GM19463 (cell line): Measurements from ENCODE around the gene RAB38.
A peak's percentile ranks its signal among the peaks of the same experiment; 100 is the strongest.

Source experiments
- ATAC-seq: cut with Tn5 transposase; IDR thresholded peaks from one replicate; pipeline ENCODE4 v1.9.1; 2021; ENCODE audit warnings: mild to moderate bottlenecking, moderate library complexity; ENCODE audit not compliant: unreplicated experiment

RAB38 gene

DNA sequence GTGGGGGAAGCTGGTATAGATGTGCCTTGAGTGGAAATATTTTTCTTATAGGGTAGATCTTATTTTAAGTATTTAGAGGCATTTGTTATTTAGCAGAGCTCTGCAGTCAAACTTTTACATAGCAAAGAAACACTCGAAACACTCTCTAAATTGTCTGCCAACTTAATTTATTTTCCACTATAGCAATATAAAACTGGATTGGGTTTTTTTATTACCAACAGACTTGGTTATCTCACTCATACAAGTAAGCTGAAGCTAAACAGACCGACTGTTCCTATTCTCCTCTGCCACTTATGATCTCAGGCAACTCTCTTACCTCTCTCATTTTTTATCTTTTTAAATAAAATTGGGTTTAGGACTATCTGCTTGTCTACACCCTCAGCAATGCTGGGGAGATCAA is 4.6 kb downstream of the RAB38 start:
- no peak for ATAC-seq

DNA sequence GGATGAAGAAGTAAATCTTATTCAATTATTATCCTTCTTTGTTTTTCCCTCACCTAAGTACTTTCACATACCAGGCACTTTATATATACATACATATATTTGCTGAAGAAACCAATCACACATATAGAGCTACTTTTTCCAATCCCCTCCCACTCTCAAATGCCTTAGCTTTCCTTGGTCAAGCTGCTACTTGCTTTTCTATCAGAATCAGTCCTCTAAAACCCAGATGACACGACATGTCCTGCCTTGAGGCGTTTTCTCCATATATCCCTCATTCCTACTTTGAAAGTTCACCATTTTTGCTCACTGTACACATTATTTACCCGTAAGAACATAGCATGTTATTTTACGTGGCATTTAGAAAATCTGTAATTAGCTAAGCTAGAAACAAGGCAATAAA is 5.4 kb downstream of the RAB38 start:
- ATAC-seq: no peak

DNA sequence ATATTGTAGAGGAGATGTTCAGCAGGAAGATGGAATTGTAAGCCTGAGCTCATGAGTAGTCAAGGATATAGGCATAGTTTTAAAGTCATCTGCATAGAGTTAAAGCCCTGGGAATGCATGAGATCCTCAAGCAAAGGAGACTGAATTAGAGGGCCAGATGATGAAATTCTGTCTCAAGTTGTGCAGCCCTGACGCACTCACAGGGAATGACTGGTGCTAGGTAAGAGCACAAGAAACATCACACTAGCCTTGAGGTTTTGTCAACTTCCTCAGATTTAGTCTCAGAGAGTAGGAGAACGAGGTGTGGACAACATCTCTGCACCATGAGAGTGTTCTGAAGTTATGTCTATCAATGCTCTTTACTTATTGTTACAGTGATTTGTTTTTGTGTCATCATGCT is 5.8 kb downstream of the RAB38 start:
- no peak for ATAC-seq

DNA sequence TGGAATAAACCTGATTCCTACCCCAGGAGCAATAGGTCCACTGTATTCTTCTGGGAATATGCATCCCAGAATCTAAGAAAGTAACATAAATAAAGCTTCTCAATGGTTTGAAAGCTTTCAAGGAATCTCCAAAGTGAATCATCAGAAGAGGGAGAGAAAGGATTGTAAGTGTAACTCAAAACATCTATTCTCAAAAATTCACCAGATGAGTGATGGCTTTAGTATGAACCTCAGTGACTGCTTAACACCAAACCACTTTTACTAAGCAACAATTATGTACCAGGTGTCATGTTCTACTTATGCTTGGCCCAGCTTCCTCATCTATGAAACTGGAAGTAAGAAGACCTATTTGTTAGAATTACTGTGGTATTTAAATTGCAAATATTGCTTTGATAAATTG is 7.4 kb downstream of the RAB38 start:
- no peak for ATAC-seq

DNA sequence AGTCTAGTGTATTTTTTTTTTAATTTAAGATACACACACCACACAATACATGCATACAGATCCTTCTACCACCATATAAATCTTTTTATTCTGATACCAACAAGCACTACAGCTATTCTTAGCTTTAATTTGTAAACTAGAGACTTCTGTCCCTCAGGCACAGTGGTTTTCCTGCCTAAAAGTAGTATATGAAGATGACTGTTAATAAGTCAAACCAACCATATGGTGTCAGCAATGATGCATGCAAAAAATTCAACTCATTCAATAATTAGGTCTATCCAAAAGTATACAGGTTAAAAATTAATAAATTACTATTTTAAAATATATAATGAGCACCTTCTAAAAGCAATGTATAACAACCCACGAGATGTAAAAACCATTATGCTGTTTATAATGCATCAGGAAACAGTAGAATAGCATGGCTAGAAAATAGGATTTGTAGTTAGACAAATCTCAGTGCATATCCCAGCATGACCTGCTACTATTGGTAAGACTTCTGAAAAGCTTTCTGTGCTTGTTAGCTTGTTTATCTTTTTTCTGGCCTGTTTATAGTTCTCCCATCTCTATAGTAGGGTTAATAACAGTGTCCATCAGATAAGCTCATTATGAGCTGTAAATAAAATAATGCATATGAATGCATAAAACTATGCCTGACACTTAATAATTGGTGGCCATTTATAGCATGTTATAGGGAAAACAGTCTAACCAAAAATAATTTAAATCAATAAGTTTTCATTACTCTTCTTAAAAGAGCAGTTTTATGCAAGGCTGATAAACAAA is 10.2 kb downstream of the RAB38 start:
- ATAC-seq: no peak

DNA sequence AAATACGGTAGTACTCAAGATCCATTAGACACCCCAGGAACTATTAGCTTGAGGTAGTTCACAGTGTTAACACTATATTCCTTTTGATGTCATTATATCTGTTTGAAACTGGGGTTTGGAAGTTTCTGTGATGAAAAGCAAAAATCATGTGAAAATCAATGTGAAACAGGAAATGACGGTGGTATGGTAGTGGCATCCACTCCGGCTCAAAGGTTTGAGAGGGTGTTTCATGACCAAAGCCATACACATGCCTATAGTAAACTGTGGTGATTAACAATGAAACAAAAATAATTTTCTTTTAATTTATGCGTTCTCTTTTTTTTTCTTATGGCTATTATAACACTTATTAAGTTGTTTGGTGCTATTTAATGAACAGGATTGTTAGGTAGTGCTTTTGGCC is 10.9 kb downstream of the RAB38 start:
- ATAC-seq: peak; percentile 44

DNA sequence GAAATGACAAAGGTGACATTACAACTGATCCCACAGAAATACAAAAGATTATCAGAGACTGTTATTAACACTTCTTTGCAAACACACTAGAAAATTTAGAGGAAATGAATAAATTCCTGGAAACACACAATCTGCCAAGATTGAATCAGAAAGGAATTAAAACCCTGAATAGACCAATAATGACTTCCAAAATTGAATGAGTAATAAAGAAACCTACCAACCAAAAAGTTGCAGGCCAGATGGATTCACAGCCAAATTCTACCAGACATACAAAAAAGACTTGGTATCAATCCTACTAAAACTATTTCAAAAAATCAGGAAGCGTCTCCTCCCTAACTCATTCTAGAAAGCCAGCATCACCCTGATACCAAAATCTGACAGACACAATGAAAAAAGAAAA is 17.2 kb downstream of the RAB38 start:
- ATAC-seq: no peak

DNA sequence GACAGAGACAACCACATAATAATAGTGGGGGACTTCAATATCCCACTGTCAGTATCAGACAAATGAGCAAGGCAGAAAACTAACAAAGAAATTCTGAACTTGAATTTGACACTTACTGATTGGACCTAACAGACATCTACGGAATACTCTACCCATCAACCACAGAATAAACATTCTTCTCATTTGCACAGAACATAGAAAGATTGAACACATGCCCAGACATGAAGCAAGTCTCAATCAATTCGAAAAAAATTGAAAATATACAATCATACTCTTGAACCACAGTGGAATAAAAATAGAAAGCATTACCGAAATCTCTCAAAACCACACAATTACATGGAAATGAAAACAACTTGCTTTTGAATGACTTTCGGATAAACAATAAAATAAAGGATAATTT is 17.9 kb downstream of the RAB38 start:
- no peak for ATAC-seq

DNA sequence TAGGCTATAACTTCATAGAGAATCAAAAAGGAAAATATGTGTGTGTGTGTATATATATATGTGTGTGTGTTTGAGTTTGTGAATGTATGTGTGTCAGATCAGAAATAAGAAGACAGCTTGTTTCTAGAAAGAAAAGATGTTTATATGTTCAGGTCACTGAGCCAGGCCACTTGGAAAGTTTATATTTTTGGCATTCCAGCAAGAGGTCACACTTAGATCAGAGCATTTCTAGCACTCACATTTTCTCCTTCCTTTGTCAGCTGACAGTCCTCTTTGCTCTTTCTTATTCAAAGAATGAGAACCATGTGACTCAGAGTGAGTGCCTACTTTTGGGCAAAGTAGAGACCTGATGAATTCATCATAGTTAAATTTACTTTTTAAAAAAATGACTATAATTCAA is 22.9 kb downstream of the RAB38 start:
- ATAC-seq: no peak

DNA sequence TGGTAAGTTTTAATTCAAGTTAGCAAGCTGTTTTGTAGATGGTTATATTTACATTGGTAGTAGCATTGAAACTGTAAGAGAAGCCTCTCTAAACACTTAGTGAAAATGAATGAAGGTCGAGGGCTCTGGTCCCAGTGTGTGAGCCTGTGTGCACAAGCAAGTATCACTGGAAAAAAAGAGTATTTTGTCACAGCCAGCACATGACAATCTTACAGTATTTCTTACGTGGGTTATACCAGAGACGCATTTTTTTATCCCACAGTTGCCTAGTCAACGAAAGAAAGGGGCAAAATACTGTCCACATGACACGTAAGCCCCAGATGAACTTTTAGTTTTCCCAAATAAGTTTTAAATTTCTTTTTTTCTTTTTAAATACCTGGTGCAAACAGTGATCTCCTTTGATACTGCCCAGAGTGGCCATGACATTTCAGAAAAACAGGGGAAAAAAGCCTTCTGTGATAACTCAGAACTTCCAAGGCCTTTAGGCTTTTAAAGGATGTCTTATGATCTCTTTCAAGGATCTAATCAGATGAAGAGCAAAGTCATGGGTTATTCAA is 23.5 kb downstream of the RAB38 start:
- ATAC-seq: no peak

DNA sequence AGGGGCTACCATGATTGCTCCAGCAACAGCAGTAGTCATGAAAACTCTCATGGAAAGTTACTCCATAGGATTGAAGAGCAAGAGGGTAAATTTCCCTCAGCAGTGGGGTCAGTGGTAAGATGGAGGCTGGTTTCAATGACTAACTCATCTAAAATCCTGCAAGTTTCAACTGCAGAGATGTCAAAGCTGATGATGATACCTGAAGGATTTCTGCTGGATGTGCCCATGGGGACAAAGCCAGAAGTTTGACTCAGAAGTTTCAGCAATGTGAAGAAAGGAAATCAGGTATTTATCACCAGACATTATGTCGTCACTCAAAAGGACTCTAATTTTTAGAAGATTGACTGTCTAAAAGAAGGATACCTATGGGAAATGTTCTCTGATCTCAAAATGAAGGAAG is 29.1 kb downstream of the RAB38 start:
- no peak for ATAC-seq

DNA sequence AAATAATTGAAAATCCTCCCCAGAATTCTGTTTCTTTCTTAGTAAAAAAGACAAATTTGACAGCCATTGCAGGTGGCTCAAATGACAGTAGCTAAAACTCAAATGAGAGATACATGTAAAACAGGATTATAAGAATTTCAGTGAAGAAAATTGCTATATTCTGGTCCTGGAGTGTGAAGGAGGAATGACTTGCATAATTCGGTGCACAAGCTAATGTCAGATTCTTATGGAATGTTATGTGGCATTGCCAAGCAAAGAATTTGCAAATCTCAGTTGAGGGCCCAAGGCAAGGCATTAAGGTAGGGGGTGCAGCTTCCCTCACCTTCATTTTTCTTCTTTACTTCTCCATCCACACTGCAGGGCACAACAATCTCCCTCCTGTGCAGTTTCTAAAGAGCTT is 35.4 kb downstream of the RAB38 start:
- no peak for ATAC-seq

DNA sequence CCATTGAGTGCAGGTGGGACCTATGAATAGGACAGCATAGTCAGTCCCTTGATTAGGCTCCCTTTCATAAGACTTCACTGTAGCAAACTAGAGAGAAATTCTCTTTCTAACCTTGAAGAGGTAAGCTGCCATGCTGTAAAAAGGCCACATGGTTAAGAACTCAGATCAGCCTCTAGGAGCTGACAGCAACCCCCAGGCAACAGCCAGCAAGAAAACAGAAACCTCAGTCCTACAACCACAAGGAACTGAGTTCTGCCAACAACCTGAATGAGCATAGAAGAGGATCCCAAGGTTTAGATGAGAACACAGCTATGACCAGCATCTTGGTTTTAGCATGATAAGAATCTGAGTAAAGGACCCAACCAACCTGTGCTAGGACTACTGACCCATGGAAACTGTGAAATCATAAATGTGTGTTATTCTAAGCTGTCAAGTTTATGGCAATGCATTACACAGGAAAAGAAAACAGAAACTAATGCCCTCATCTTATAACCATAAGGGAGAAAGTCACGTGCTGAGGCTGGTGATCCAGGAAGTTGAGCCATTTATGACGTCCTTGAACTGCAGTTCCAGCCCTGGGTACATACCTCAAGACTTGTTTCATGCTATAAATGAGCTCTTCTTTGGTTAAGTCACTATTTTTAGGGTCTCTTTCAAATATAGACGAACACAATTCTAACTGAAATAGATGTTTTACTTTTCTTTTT is 43.3 kb downstream of the RAB38 start:
- ATAC-seq: peak; percentile 50

DNA sequence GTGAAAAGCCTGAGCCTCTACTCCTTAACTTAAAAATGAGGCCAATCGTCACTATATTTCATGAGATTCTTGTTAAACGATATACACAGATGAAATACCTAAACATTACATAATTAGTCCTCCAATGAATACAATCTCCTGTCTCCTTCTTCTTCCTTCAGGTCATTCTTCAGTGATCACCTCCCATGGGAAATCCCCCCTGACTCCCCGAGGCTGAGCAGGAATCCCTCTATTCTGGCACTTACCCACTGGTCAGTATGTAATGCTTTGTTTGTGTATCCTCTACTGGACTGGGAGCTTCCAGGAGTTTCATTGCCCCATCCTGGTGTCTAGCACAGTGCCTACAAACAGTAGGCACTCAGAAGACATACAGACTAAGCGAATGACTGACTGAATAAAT is 52.3 kb downstream of the RAB38 start:
- no peak for ATAC-seq

DNA sequence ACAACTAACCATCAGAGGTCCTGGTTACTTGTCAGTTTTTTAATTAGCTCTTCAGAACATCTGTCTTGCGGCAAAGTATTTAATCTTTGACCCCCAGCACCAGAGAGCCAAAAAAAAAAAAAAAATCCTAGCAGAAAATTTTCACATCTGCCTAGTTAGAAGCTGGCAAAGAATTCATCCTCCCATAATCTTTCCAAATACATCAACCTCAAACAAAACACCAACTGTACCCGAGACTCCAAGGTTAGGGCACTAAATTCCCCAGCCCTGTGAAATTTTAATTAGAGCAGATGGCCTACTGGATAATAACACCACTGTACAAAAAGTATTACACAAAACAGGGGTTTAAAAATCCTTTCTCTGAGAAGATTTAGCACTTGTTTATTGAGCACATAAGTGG is 55.7 kb downstream of the RAB38 start:
- no peak for ATAC-seq

DNA sequence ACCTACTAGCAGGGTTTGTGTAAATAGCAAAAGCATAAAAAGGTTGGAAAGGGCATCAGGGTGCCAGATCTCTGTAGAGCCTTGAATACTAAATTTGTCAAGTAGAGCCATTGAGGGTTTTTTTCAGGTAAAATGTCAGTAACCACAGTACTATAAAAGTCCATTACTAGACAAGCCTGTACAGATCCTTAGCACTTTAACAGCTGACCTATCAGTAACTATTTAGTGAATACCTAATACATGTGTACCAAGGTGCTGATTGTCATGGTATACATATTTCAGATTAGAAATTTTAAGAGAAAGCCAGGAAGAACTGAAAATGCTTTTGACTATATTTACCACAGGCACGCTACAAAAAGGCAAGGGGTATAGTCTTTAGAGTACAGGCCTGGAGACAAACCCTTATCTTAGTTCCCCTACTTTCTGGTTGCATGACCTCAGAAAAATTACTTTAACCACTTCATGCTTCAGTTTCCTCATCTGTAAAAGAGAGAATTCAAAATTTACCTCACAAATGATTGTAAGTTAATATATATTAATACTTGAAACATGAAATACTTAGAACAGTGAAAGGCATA is 57.9 kb downstream of the RAB38 start:
- ATAC-seq: peak; percentile 68

DNA sequence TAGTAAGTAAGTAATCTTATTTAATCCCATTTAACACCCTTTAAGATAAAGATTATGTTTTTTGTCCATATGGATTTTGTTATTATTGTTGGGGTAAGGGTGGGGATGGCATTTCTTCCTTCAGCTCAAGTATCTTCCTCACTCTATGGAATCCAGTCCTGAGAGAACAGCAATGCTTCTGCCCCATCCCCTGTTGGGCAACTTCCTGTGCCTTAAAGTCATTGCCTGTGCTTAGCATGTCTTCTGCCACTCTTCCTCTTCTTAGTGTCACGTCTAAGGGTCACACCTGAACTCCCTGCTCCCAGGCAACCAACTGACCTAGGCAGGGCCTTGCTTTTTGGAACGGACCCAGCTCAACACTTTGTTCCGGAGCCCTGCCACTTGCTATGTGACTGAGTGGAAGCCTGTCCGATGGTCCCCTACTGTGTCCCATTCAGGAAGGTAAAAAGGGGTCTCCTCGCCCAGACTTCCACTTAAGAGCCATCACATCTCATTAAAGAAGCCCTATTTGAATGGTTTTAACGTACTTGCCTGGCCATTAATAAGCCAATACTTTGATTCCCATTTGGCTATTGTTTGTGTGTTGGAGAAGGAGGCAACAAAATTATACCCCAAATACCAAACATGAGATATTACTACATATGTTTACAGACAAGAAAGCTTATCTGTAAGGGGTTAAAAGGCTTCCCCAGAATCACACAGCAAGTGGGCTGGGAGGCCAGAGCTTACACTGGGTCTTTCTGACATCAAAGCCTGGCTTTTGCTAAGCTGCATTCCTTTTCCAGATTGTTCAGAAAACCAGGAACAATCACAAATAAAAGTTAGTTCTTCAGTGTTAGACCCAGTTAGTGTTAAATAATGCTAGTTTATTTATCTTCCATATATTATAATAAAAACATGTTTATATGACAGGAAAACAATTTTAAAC is 59.2 kb downstream of the RAB38 start:
- ATAC-seq: no peak

DNA sequence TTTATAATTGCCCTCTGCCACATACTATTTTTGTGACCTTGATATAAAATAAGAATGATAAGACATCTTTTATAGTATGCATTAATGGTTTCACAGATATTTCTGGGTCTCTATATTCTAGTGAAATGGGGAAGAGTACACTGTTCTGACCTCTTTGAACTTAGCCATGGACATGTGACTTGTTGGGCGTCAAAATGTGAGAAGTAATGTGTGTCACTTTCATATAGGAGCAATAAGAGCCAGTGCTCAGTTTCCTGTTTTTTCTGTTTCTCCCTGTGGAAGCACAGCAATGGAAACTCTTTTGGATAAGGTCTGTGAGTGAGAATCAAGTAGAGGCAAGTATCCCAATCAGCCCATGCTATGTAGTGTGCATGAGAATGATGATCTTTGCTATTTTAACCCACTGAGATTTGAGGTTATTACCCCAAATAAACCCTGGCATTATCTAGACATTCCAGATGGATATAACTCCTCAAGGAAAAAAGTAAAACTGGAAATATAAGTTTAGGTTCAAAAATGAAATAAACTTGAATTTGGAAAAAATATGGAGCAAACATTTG is 60.7 kb downstream of the RAB38 start:
- ATAC-seq: no peak

DNA sequence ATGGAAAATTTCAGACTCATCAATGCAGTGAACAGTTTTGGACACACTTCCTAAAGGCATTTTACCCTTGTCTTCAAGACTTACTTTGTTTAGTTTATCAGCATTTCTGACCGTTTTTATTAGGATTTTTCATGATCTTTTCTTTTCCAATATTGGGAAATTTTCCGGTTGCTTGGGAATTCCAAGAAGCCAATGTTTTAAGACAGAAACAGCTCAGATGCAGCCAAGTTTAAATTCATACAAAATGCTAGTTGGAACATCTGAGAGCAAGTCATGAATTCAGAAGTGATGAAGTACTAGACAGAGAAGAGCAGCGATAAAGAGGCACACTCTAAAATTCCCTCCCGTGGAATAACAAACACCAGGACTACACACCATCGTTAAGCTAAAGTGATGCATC is 68.6 kb downstream of the RAB38 start:
- ATAC-seq: no peak

DNA sequence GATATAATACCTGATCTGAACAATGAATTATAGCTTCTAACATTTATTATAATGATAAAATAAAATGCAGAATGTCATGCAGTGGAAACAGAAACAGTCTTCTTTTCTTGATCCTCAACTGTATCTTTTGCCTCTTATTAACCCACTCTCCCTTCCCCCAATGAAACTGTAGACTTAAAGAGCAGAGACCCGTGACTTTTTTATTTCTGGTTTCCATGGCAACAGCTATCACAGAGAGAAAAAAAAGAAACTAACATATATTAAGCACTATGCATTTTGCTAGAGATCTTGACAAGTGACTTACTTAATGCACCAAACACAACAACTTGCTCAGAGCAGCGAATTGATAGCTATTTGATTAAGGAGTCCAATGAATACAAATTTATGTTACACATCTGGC is 69.3 kb downstream of the RAB38 start:
- no peak for ATAC-seq

DNA sequence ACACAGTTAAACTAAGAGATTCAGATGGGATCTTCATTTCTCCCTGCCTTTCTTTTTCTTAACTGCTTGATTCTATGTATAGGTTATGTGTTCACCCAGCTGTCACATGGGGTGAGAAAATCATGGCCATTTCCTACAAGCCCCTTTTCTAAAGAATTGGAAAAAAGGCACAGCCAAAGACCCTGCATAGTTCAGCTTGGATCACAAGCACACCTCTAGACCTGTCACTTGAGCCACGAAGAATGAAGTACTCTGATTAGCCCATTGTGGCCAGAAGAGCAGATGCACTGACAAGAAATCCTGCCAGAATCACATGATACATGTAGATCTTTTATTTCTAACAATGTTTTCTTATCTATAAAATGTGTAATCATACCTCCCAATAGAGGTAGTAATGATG is 69.7 kb downstream of the RAB38 start:
- no peak for ATAC-seq
